PFSK-1 (cell line): ENCODE data around the gene ALG8.

Experiments used
- POLR2AphosphoS5 ChIP-seq: IDR thresholded peaks from 2 replicates; pipeline ENCODE4 v1.6.1; 2012; ENCODE audit warnings: low read depth, mild to moderate bottlenecking, control low read depth, low read length, moderate library complexity
- REST ChIP-seq, 2 experiments: IDR thresholded peaks; 2 replicates each; pipeline versions ENCODE4 v1.6.1 to v1.8.0; 2011 to 2012; ENCODE audit warnings: low read depth in 2 of 2, low read length in 2 of 2, control low read depth in 1 of 2, inconsistent platforms in 1 of 2, mild to moderate bottlenecking in 1 of 2, moderate library complexity in 1 of 2; ENCODE audit not compliant: insufficient read depth in 1 of 2
- SIN3A ChIP-seq: IDR thresholded peaks from 2 replicates; pipeline ENCODE4 v1.6.1; 2012; ENCODE audit warnings: mild to moderate bottlenecking, low read length, moderate library complexity, borderline replicate concordance; ENCODE audit not compliant: insufficient read depth
- TAF1 ChIP-seq: IDR thresholded peaks from 2 replicates; pipeline ENCODE4 v1.6.1; 2012; ENCODE audit warnings: low read length, control low read depth, borderline replicate concordance; ENCODE audit not compliant: insufficient read depth

DNA sequence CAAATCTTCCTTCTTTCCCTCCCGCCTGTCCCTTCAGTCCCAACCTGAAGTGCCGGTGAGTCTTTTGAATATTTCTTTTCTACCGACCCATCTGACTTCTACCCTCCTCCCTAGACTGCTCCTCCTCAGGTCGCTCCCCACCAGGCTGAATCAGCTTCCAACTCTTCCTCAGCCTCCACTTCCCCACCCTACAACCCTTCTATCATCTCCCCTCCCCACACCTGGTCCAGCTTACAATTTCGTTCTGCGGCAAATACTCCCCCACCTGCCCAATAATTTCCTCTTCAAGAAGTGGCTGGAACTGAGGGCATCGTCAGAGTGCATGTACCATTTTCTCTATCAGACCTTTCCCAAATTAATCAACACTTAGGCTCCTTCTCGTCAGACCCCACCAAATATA is 57.3 kb downstream of the ALG8 start:
- TF ChIP-seq TAF1 (no peak), REST (IDR thresholded peaks at IDR 0.05; ENCODE audit: insufficient read depth in 1 of 2, low read depth in 2 of 2, low read length in 2 of 2) (no peak), SIN3A (no peak), POLR2AphosphoS5 (no peak)
